ENCODE results near the gene MITF. TPM values are rescaled to one million over a fixed set of nuclear protein-coding genes. Genes with fewer than 3 reads are reported as not detected.

Gene MITF
- total RNA-seq, 1 experiment from 2014 or later, result 0.21 TPM

DNA sequence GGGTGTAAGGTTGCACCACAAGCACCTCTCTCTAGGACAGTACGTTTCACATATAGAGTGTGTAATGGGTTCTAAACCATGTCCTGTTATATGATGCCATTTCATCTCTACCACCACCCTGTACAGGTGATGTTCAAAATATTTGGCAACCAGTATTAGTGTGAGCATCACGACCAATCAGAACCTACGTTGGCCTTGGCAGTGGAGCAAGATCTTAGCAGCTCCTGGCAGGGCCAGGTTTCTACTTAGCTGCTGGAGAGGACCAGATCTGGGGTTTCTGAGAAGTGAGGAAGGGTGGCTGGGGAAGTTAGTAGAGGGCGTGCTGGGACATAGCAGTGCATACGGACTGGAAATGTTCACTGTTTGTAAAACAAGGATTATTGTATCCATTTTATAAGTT is 23.1 kb upstream of the MITF start:
- no peak for DNase-seq
- H3K27me3 ChIP-seq (ENCODE audit: control insufficient read depth, insufficient read depth, low read length), result peaks cover 5% of the 10 kb centered on the region; the same call in 1 of the 2 replicates
- H3K36me3 ChIP-seq (replicated peaks; ENCODE audit: control insufficient read depth, insufficient read depth, low read length), result no peaks in the 10 kb centered on the region
- H3K4me3 ChIP-seq (ENCODE audit: insufficient read depth, low read depth, low read length), result no peak overlapping the region

DNA sequence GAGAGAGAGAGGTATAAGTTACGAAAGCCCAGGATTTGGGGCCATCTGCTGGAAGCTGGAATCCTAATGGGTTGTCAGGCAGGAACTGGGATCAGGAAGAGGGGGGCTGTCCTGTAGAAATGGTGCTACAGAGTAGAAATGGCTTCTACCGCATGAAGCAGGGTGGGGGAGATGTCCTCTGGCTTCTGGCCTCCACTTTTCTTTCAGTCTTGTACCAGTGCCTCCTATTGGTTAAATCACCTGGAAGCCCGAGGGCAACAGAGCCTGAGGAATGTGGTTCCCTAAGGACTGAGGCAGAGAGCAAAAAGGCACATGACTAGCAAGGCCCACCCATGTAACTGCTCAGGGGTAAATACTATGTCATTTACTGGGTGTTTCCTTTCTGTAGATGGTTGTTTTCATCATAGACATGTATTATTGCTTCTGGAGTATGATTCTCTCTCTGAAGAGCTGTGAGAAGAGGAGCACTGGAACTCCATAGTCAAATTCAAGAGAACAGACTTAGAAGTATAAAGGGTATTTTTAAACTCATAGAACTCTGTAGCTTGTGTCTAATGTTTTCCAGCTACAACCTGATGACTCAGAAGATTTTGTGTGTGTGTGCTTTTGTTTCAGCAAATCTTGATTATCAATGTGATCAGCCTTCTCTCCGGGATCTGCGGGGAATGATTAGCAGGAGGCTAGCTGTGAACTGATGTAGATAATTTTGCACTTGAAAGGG is 20.2 kb upstream of the MITF start:
- H3K4me3 ChIP-seq (ENCODE audit: insufficient read depth, low read depth, low read length), result no peak overlapping the region
- DNase-seq, result peak; percentile 26

DNA sequence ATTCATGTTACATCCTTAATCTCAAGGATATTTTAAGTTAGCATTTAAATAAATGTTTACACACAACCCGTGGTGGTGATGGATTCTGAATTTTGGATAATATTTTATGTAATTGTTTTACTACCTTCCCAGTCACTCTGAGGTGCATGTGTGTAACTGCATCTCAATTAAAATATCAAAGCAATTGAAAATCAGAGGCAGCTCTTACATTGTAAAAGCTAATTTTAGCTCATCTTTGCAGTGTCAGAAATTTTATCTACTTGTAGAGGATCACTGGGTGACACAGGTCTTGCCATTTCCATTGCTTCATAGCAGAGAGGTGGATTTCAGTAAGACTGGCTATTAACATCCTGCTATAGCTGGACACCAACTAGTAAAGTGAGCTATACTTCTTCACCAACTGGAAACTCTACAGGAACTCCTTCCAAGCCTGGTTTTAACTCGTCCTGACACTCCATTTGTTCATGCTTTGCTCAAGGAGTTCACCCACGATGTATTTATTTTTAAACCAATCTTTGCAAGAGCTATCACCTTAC is 19.6 kb upstream of the MITF start:
- Histone ChIP-seq H3K27me3 (ENCODE audit: control insufficient read depth, insufficient read depth, low read length) (peaks cover 5% of the 10 kb centered on the region; the same call in 1 of the 2 replicates), H3K36me3 (replicated peaks; ENCODE audit: control insufficient read depth, insufficient read depth, low read length) (no peaks in the 10 kb centered on the region), H3K4me3 (ENCODE audit: insufficient read depth, low read depth, low read length) (no peak overlapping the region)
- no peak for DNase-seq

More for the DNA sequence above, 20.2 kb upstream of the MITF start:
- Histone ChIP-seq H3K36me3 (replicated peaks; ENCODE audit: control insufficient read depth, insufficient read depth, low read length) (no peaks in the 10 kb centered on the region), H3K27me3 (ENCODE audit: control insufficient read depth, insufficient read depth, low read length) (peaks cover 5% of the 10 kb centered on the region; the same call in 1 of the 2 replicates)

DNA sequence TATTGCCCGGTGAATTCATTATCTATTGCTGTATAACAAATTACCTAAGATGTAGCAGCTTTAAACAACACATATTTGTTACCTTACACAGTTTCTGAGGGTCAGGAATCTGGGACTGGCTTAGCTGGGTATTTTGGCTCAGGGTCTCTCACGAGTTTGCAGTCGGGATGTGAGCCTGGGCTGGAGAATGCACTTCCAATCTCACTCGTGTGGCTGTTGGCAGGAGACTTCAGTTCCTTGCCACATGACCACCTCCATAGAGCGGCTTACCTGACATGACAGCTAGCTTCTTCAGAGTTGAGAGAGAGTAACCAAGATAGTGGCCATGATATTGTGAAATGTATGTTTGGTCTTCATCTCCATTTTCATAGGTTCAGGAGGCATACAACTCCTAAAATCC is 18.4 kb upstream of the MITF start:
- peaks cover 5% of the 10 kb centered on the region; the same call in 1 of the 2 replicates for H3K27me3 ChIP-seq (ENCODE audit: control insufficient read depth, insufficient read depth, low read length)
- H3K4me3 ChIP-seq (ENCODE audit: insufficient read depth, low read depth, low read length), result no peak overlapping the region
- no peaks in the 10 kb centered on the region for H3K36me3 ChIP-seq (replicated peaks; ENCODE audit: control insufficient read depth, insufficient read depth, low read length)
- DNase-seq, result no peak

DNA sequence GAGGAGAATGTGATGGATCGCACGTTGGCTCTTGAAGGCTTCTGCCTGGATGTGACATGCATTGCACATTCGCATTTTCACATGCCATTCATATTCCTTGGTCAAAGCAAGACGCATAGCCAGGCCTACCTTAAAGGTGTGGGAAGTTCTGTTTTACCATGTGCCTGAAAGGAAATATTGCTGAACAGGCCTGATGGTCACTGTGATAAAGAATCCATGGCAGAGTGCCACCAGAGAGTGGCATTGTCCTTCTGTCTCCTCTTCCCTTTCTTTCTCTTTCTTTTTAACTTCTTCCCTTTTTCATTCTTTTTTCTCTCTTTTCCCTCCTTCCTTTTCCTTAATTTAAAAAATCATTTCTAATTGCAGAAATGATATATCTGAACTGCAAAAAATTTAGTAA is 15.9 kb upstream of the MITF start:
- Histone ChIP-seq H3K4me3 (ENCODE audit: insufficient read depth, low read depth, low read length) (no peak overlapping the region), H3K36me3 (replicated peaks; ENCODE audit: control insufficient read depth, insufficient read depth, low read length) (no peaks in the 10 kb centered on the region), H3K27me3 (ENCODE audit: control insufficient read depth, insufficient read depth, low read length) (peaks cover 5% of the 10 kb centered on the region; the same call in 1 of the 2 replicates)
- no peak for DNase-seq

DNA sequence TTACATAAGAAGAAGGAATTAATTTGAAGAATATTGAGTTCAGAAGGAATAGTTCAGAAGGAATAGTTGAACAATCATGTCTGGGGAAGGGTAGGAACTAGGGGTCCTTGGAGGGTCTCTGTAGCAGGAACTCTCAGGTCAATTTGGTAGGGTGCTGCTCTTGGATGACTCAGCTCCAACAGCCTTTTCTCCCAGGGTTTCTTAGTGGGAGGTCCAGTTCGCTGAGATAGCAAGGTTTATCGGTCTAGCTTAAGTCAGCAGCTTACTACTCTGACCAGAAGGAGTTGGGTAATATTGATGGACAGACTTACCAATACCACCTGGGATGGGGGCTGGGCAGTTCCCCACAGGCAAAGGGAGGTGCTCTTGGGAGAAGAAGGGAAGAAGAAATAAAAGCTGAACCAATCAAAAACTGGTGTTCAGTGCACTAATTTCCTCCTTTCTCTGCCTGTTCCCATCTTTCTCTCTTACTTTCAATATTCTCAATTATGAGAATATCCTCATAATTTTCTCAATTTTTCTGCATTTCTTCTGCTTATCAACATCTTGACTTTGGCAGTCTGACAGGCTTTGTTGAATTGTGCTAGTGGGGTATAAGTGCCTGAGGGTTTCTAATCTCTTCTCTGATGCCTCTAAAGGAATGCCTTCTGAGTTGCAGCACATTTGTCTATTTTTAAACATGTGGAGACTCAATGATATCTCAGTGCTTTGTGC is 14.4 kb upstream of the MITF start:
- DNase-seq, result no peak
- peaks cover 5% of the 10 kb centered on the region; the same call in 1 of the 2 replicates for H3K27me3 ChIP-seq (ENCODE audit: control insufficient read depth, insufficient read depth, low read length)
- no peak overlapping the region for H3K4me3 ChIP-seq (ENCODE audit: insufficient read depth, low read depth, low read length)
- no peaks in the 10 kb centered on the region for H3K36me3 ChIP-seq (replicated peaks; ENCODE audit: control insufficient read depth, insufficient read depth, low read length)

DNA sequence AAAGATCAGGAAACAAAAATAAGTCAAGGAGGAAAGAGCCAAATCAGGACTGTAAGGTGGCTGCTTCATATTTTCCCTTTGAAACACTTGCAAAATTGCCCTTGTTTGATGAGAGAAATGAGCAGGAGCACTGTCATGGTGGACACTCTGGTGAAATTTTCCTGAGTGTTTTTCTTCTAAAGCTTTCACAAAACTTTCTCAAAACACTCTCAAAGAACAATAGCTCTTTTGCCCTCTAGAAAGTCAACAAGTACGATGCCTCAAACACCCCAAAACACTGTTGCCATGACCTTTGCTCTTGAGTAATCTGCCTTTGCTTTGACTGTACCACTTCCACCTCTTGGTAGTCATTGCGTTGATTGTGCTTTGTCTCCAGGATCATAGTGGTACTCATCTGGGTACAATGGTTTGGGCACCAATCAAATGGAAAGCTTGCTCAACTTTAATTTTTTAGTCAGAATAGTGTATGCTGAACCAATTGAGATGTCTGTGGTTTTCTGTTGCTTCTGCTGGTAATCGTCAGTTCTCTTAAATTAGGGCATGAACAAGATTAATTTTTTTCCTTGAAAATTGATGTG is 13.2 kb upstream of the MITF start:
- DNase-seq, result no peak
- H3K4me3 ChIP-seq (ENCODE audit: insufficient read depth, low read depth, low read length), result no peak overlapping the region
- no peaks in the 10 kb centered on the region for H3K27me3 ChIP-seq (ENCODE audit: control insufficient read depth, insufficient read depth, low read length)
- H3K36me3 ChIP-seq (replicated peaks; ENCODE audit: control insufficient read depth, insufficient read depth, low read length), result no peaks in the 10 kb centered on the region

DNA sequence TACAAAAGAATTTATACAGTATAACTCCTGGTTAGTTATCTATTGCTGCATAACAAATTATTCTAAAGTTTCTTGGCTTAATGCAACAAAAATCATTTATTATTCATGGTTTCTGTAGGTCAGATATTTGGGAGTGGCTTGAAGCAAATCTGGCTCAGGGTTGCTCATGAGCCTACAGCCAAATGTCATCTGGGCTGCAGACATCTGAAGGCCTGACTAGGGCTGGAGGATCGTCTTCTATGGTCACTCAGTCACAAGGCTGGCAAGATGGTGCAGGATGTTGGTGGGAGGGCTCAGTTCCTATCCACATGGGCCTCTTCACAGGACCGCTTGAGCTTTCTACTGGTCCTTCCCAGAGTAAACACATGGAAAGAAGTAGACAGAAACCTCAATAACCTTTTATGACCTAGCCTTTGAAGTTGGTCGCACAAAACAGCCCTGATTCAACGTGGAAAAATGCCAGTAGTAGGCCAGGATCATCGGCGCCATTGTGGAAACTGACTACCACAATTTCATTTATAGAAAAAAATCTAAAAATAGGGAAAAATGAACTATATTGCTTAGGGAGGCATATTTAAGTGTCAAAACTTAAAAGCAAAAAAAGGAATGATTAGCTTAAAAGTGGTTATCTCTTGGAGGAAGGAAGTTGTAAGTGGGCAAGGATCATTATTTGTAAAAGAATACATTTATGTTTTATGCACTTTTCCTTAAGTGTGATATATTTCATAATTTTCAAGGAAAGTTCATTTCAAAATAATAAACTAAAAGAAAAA is 9.9 kb upstream of the MITF start:
- Histone ChIP-seq H3K4me3 (ENCODE audit: insufficient read depth, low read depth, low read length) (no peak overlapping the region), H3K27me3 (ENCODE audit: control insufficient read depth, insufficient read depth, low read length) (no peaks in the 10 kb centered on the region)
- no peak for DNase-seq

DNA sequence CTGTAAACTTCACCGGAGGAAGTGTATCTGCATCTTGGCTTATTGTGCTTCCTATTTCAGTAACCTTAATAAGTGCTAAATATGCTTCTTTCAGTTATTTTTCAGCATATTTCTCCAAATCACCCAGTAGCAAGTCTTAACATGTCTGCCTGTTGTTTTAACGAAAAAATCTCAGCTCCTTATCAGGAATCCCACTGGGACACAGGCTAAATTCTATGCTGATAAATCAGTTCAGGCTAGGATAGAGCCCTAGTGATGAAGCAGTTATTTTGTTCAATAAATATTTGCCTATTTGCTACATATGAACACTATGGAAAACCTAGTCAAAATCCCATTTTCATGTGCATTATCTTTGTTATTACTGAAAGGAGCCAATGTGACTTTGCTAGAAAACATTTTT is 8.2 kb upstream of the MITF start:
- DNase-seq, result no peak
- H3K4me3 ChIP-seq (ENCODE audit: insufficient read depth, low read depth, low read length), result no peak overlapping the region
- H3K36me3 ChIP-seq (replicated peaks; ENCODE audit: control insufficient read depth, insufficient read depth, low read length), result no peaks in the 10 kb centered on the region
- no peaks in the 10 kb centered on the region; the same call in 1 of the 2 replicates for H3K27me3 ChIP-seq (ENCODE audit: control insufficient read depth, insufficient read depth, low read length)

More for the DNA sequence above, 9.9 kb upstream of the MITF start:
- no peaks in the 10 kb centered on the region for H3K36me3 ChIP-seq (replicated peaks; ENCODE audit: control insufficient read depth, insufficient read depth, low read length)

DNA sequence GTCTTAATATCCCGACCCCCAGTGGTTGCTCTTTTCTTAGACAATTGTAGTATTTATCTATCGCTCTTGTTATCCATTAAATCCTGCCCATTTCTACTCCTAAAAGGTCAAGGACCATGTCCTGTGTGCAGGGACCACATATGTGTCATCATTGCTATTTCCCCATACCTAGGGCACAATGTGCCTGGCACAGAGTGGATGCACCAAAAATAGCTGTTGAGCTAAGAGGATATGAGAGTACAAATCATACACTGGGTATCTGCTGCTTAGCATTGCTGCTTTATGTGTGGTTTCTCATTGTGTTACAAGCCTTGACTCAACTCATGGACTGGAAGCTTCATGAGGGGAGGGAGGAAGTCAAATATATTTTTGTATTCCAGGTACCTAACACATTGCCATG is 3.4 kb upstream of the MITF start:
- Histone ChIP-seq H3K27me3 (ENCODE audit: control insufficient read depth, insufficient read depth, low read length) (peaks cover 33% of the 10 kb centered on the region), H3K4me3 (ENCODE audit: insufficient read depth, low read depth, low read length) (no peak overlapping the region), H3K36me3 (replicated peaks; ENCODE audit: control insufficient read depth, insufficient read depth, low read length) (no peaks in the 10 kb centered on the region)
- no peak for DNase-seq

DNA sequence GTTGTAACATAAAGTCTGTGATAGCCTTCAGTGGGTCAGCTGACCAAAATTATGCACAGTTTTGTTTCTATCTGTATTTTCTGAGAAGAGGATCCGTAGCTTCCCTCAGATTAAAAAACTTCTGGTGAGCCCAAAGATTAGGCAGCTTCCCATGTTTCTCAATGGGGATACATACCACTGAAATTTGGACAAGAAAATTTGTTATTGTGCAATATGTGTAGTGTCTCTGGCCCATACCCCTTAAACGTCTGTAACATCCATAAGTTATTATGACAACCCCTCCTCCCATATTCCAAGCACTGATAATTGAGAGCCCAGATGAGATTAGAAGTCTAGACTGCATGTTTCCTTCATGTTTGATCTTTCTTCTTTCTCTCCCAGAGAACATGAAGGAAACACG is 1.9 kb upstream of the MITF start:
- DNase-seq, result no peak
- H3K36me3 ChIP-seq (replicated peaks; ENCODE audit: control insufficient read depth, insufficient read depth, low read length), result no peaks in the 10 kb centered on the region
- peaks cover 34% of the 10 kb centered on the region for H3K27me3 ChIP-seq (ENCODE audit: control insufficient read depth, insufficient read depth, low read length)
- no peak overlapping the region for H3K4me3 ChIP-seq (ENCODE audit: insufficient read depth, low read depth, low read length)

DNA sequence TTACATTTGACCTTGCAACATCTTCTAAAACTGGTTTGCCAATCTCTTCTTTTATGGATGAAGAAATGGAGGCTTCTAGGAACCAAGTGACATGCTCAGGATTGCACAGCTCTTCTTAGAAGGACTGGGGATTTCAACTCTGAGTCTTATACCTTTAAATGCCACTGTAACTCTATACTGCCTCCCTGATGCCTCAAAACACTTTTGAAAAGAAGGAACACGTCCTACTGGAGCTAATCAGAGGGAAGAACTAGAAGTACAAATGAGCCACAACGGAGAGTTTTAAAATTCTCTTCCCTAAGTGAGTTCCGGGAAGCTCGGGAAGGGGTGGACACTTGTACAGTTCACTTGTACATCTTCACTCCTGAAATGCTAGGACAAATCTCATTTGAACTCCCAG is 949 bp upstream of the MITF start:
- DNase-seq, result peak; percentile 10
- H3K36me3 ChIP-seq (replicated peaks; ENCODE audit: control insufficient read depth, insufficient read depth, low read length), result no peaks in the 10 kb centered on the region
- peaks cover 34% of the 10 kb centered on the region for H3K27me3 ChIP-seq (ENCODE audit: control insufficient read depth, insufficient read depth, low read length)

DNA sequence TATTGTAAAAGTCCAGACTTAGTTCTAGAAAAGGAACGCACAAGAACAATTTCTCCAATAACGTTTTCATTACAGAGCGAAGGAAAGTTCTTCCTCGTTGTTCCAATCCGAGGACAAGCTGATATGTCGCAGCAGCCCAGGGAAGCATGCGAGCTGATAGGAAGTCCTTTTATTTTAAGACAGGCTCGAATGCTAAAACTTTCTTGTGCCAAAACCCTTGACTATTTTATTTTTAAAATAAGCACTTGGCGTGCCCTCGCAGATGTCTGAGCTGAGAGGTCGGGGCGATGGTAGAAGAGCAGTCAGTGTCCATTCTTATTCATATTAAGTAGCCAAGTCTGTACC is 433 bp upstream of the MITF start:
- Histone ChIP-seq H3K4me3 (ENCODE audit: insufficient read depth, low read depth, low read length) (peak overlapping the region; percentile 41), H3K27me3 (ENCODE audit: control insufficient read depth, insufficient read depth, low read length) (peaks cover 34% of the 10 kb centered on the region), H3K36me3 (replicated peaks; ENCODE audit: control insufficient read depth, insufficient read depth, low read length) (no peaks in the 10 kb centered on the region)
- peak; percentile 11 for DNase-seq

More for the DNA sequence above, 949 bp upstream of the MITF start:
- peak overlapping the region; percentile 41 for H3K4me3 ChIP-seq (ENCODE audit: insufficient read depth, low read depth, low read length)
